Dedifferentiated amniotic fluid mesenchymal stem cell (primary cell): Measurements from ENCODE around the gene HIKESHI.

ENCODE experiments used
- DNase-seq: peaks from one replicate; pipeline ENCODE4 v3.0.0-alpha.2; 2016; ENCODE audit errors: extremely low spot score

Gene HIKESHI

DNA sequence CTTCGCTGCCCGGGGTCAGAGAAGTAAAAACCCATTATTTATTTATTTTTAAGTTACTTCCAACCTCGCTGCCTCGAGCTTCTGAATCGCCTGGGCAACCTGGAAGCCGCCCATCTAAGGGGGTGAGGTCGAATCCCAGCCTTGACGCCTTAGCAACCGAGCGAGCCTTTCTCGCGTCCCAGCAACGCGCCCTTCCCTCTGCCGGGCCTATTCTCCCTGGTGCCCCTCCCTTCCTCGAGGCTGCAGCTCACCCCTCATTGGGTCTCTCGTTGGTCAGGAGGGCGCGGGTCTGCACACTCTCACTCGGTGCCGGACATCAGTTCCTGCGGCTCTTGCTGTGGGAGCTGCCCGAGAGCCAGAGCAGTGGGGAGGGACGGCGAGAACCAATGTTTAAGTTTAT, 72.5 kb downstream of the HIKESHI start, which contains the start of gene CCDC81:
Gene CCDC81 (plus strand): TSS at position 302 of the 400 bp plus-strand sequence. CDS start 277 bp downstream, outside the sequence.
- no peak for DNase-seq

DNA sequence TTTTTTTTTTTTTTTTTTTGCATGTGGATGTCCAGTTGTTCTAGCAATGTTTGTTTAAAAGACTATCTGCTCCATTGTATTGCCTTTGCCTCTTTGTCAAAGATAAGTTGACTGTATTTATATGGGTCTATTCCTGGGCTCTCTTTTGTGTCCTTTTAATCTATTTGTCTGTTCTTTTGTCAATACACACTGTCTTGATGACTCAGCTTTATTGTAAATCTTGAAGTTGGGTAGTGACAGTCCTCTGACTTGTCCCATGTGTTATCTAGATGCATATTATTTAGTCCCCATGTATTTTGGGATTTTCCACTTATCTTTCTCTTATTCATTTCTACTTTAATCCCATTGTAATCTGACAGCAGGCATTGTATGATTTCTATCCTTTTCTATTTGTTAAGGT, 75.9 kb downstream of the HIKESHI start:
- no peak for DNase-seq

DNA sequence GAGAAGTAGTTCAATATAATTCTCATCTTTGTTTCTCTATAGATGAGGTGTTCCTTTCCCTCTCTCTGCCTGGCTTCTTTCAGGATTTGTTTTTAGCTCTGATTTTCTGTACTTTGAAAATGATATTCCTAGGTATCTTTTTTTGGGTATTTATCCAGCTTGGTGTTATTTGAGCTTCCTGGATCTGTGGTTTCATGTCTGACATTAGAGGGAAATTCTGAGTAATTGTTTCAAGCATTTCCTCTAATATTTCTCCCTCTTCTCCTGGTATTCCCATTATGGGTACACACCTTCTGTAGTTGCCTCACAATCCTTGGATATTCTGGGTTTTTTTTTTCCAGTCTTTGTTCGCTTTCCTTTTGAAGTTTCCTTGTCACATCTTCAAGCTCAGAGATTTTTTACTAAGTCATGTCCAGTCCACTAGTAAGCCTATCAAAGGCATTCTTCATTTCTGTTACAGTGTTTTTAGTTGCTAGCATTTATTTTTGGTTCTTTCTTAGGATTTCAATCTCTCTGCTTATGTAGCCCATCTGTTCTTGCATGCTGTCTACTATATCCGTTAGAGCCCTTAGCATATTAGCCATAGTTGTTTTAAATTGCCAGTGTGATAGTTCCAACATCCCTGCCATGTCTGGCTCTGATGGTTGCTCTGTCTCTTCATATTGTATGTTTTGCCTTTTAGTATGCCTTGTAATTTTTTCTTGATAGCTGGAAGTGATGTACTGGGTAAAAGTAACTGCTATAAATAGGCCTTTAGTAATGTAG, 78.4 kb downstream of the HIKESHI start:
- DNase-seq, result no peak

DNA sequence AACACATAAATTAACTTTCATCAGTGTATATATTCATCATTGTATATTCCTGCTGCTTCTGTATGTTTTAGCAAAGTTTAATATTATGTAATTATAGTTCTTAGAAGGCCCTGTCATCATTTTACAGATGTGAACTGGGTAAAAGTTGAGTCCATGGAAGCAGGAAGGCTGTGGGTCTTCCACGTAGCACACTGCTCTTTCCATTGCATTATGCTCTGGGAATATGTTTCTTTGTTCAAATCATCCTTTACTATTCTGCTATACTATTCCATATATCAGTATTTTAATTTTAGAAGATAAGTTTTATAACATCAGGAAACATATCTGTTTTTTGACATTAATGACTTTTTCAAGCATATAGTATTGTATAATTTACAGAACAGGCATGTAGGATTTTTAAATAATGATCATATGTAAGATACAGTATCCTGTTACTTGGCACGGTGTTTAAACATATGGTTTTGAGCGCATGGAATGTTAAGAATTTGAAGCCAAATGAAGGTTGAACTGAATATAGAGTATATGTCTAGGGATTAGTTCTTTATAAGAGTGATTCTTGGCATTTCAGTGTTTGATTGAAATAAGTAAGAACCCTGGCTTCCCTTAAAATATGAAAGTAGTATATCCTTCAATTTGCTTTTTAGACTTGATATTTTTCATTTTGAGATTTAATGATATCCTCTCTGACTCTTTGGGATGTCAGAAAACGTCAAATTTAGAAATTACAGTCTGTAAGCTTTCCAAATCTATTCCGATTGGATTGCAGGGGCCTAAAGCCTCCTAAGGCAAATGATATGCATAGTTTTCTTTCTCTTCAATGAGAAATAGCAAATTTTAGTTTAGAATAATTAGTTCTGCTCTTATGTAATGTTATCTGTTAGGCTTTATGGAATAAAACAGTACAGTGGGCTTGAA, 81.3 kb downstream of the HIKESHI start:
- DNase-seq, result no peak

DNA sequence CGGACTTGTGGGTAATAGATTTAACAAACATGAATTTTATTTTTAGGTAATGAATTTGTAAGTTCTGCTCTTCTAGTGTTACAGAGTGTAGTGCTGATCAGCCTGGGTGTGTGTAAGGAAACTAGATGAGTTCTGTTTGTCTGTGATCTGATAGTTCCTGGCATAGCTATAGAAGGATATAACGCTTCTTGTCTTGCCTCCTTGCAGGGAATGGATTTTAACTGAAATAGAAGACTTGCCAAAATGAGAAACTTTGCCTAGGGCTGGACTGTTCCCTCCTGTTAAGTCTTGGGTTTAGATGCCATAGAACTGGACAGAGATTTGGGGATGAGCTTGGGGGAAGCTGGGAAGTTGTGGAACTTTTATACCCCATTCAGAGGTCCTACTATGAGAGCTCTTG, 84.2 kb downstream of the HIKESHI start:
- DNase-seq, result no peak

DNA sequence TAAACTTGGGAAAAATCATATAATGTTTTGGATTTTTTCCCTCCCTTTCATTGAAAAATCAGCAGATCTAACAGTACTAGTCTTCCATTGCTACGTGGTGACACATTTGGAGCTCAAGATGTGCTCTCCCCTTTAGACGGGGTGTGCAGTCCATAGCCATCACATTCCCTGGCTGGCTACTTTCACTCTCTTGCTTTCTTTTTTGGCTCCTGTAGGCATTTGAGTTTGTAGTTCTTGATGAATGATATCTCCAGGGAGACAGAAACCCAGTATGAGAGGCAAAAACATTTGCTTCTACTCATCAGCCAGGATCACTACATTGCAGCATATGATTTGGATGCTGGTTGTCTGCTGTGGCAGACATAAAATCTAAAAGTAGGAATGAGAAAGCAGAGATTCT, 84.7 kb downstream of the HIKESHI start:
- DNase-seq, result no peak

DNA sequence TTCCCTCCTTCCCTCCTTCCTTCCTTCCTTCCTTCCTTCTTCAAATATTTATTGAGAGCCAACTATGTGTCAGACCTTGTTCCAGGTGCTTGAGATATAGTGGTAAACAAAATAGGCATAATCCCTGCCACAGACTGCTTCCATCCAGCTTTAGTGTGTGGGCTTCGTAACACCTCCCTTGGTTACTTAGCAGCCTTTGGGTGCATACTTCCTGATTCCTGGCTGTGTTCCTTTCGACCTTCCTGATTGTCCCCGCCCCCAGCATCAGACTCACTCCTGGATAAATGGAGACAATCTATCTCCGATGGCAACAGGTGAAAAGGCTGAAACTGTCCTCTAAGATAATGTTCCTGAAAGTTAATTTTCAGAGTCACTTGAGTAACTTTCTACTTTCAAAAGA, 86.2 kb downstream of the HIKESHI start:
- no peak for DNase-seq

DNA sequence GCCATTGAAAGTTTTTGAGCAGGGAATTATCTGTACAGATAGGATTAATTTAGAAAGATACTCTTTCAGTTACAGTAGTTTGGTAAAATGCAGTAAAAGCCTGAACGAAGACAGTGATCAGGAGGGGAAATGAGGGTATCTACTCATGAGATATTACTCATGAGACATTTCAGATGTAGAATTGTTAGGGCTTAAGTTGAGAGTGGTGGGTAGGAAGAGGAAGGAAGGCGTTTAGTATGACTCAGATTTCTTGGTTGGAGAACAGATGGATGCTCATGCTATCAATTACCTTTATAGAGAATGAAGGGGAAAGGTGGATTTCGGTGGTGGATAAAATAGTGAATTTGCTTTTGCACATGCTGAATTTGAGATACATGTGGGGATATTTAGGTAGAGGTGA, 88.4 kb downstream of the HIKESHI start:
- no peak for DNase-seq

DNA sequence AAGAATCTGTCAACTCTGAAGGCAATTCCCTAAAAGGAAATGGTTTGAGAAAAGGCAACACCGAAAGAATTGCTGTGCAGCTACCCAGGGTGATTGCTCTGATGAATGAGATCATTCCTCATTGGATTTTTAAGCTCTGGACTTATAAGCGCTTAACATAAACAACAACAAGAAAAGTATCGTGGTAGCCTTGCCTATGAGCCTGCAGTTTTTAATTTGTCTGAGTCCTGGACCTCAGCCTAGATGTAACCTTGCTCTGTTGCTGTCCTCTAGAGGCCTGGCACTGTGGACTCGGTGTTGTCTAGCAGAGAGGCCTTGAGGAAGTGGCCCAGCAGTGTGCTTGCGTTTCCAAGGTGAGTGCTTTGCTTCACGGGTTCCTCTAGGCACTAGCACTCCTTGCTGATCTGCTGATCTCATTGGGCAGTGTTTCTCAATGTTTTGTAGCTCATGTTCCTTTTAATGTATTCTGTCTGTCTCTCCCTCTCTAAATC, 93.1 kb downstream of the HIKESHI start:
- peak; percentile 30 for DNase-seq
